Tibial artery (tissue), 4 donors: ENCODE results near the gene CALCOCO2.

Experiments used
- DNase-seq, 2 donors: peaks; one replicate each; pipeline ENCODE4 v3.0.0-alpha.2; 2019
- H3K27ac ChIP-seq, 2 donors: fragments of 200-600 bp; sonication (generic) in 1 of 2; 1 replicate in 1 of 2; 2 replicates in 1 of 2; pipeline ENCODE4 v1.5.1; 2018 to 2019; ENCODE audit warnings: mild to moderate bottlenecking in 1 of 2
- H3K27me3 ChIP-seq, 2 donors: fragments of 200-600 bp; sonication (generic) in 1 of 2; one replicate each; pipeline versions ENCODE4 v1.5.1 to v1.6.0; 2016 to 2019
- H3K36me3 ChIP-seq, 3 donors: fragments of 200-600 bp; sonication (generic) in 2 of 3; one replicate each; pipeline ENCODE4 v1.5.1; 2016 to 2019; ENCODE audit warnings: mild to moderate bottlenecking in 2 of 3
- H3K4me1 ChIP-seq, 4 donors: fragments of 200-600 bp; sonication (generic) in 2 of 4; 1 replicate in 3 of 4; 2 replicates in 1 of 4; pipeline ENCODE4 v1.5.1; 2016 to 2019
- H3K4me3 ChIP-seq, 2 donors: fragments of 200-600 bp; sonication (generic) in 1 of 2; 1 replicate in 1 of 2; 2 replicates in 1 of 2; pipeline ENCODE4 v1.5.1; 2018 to 2019; ENCODE audit warnings: mild to moderate bottlenecking in 2 of 2
- H3K9me3 ChIP-seq, 3 donors: fragments of 200-600 bp; sonication (generic) in 1 of 3; one replicate each; pipeline ENCODE4 v1.5.1; 2016 to 2019
- intact Hi-C: fragments of 100-400 bp; cut with DNase I; formaldehyde crosslinking; loops from one replicate; pipeline ENCODE4 v1.15.0; 2023; ENCODE audit warnings: low total_unique reads
- TF ChIP-seq, protein P1 (sequence below), 2 experiments: fragments of 200-600 bp in 1 of 2; fragments of 450-650 bp in 1 of 2; IDR thresholded peaks; one replicate each; pipeline ENCODE4 v1.5.1; 2017 to 2019; ENCODE audit warnings: antibody characterized with exemption in 2 of 2, mild to moderate bottlenecking in 1 of 2, moderate library complexity in 1 of 2

CALCOCO2 gene, protein sequence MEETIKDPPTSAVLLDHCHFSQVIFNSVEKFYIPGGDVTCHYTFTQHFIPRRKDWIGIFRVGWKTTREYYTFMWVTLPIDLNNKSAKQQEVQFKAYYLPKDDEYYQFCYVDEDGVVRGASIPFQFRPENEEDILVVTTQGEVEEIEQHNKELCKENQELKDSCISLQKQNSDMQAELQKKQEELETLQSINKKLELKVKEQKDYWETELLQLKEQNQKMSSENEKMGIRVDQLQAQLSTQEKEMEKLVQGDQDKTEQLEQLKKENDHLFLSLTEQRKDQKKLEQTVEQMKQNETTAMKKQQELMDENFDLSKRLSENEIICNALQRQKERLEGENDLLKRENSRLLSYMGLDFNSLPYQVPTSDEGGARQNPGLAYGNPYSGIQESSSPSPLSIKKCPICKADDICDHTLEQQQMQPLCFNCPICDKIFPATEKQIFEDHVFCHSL

DNA sequence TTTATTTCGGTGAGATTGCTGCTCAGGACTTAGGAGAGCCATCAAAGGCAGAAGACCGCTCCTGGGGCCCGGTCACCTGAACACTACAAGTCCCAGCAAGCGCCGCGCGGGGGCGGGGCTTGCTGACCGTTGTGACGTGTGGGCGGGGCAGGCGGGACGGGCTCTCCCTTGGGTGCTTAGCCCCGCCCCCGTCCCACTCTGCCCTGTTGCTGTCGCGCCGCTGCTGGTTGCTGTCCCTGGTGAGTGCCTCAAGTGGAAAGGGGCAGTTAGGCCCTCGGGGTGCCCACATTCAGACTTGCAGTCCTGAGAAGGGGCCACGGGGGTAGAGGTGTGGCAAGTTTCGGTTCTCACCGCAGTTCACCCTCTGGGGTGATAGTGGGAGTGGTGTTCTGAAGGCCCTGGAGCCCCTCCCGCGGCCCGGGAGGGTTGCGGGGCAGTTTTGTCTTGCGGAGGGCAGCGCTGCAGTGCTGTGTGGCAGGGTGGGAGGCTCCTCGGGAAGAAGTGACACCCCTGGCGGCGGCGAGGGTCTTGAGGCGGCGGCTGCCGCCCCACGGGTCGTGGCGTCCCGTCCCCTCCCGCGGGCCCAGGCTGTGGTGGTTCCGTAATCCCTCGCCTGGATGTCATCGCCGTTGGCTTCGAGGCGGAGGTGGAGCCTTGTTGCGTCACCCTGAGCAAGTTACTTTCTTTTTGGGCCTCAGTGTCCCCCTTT is at the start of gene CALCOCO2:
TSS of gene CALCOCO2 (plus strand) at position 196 of the 709 bp plus-strand sequence. CDS start 10,673 bp downstream, outside the sequence.
- peaks cover 0 to 50% (median 20%) of the 10 kb centered on the region in 4 donors for H3K4me1 ChIP-seq
- peak; percentile 97 for DNase-seq
- H3K4me3 ChIP-seq, result peak within 1 kb of the TSS; percentile 66 to 90
- peak within 1 kb of the TSS; percentile 94 to 97 for H3K27ac ChIP-seq
- intact Hi-C loops, result no loop called here
- TF ChIP-seq, protein P1, sequence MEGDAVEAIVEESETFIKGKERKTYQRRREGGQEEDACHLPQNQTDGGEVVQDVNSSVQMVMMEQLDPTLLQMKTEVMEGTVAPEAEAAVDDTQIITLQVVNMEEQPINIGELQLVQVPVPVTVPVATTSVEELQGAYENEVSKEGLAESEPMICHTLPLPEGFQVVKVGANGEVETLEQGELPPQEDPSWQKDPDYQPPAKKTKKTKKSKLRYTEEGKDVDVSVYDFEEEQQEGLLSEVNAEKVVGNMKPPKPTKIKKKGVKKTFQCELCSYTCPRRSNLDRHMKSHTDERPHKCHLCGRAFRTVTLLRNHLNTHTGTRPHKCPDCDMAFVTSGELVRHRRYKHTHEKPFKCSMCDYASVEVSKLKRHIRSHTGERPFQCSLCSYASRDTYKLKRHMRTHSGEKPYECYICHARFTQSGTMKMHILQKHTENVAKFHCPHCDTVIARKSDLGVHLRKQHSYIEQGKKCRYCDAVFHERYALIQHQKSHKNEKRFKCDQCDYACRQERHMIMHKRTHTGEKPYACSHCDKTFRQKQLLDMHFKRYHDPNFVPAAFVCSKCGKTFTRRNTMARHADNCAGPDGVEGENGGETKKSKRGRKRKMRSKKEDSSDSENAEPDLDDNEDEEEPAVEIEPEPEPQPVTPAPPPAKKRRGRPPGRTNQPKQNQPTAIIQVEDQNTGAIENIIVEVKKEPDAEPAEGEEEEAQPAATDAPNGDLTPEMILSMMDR (IDR thresholded peaks at IDR 0.05), result peak in 1 of 2 experiments; percentile 23
- H3K36me3 ChIP-seq, result no peaks in the 10 kb centered on the region
- H3K9me3 ChIP-seq, result no peaks in the 10 kb centered on the region
- no peaks in the 10 kb centered on the region for H3K27me3 ChIP-seq

DNA sequence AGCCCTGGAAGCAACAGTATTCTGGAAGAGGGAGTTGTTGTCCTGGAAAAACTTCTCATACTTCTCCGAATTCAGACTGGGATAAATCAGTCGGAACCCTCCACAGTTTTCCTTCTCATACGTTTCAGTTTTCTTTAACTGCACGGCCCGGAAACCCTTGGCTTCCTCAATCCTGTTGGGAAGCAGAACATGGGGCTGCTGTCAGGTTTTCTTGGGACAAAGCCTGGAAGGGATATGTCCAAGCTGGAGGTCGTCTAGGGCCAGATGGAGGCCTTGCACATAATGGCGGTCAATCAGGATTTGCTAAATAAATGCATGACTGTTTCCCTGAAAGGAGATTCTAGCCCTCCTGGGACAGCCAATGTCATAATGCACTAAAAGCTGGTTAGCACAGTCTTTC is 43.0 kb upstream of the CALCOCO2 start:
- Histone ChIP-seq H3K4me3 (no peak overlapping the region), H3K4me1 (no peaks in the 10 kb centered on the region), H3K36me3 (no peaks in the 10 kb centered on the region), H3K9me3 (no peaks in the 10 kb centered on the region), H3K27me3 (peaks cover 0 to 73% of the 10 kb centered on the region in 2 donors), H3K27ac (no peak overlapping the region)
- DNase-seq, result no peak
- TF ChIP-seq, protein P1 (IDR thresholded peaks at IDR 0.05), result no peak
- intact Hi-C loops, result no loop called here

DNA sequence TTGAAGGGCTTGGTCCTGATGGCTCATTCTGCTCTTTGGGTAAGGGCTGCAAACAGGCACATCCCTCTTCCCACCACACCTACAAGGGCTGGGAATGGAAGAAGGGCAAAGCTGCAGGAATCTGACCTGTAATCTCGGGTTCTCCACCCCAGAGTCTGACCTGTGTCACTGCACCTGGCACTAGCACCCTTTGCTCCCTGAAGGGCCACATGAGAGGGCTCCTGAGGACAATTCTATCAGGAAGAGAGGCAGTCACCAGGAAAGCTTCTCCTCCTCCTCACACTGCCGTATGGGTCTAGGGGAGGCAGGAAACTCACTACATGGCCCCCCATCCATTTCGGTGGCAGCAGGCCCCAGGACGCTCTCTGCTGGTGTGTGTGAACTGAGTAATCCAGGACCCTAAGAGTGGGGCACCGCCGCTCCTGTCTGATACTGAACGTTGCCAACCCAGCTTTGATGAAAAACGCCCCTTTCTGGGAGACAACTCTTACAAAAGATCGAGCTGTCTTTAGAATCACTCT is 40.2 kb upstream of the CALCOCO2 start:
- Histone ChIP-seq H3K27me3 (peaks cover 0 to 72% of the 10 kb centered on the region in 2 donors), H3K4me3 (no peak overlapping the region), H3K4me1 (no peaks in the 10 kb centered on the region), H3K9me3 (no peaks in the 10 kb centered on the region), H3K27ac (no peak overlapping the region), H3K36me3 (no peaks in the 10 kb centered on the region)
- DNase-seq, result no peak
- TF ChIP-seq, protein P1 (IDR thresholded peaks at IDR 0.05), result no peak
- intact Hi-C loops, result loop anchor here (5.0 kb wide), 2 partner anchors 63 to 113 kb away; partner anchors contain the start of gene HOXB13

DNA sequence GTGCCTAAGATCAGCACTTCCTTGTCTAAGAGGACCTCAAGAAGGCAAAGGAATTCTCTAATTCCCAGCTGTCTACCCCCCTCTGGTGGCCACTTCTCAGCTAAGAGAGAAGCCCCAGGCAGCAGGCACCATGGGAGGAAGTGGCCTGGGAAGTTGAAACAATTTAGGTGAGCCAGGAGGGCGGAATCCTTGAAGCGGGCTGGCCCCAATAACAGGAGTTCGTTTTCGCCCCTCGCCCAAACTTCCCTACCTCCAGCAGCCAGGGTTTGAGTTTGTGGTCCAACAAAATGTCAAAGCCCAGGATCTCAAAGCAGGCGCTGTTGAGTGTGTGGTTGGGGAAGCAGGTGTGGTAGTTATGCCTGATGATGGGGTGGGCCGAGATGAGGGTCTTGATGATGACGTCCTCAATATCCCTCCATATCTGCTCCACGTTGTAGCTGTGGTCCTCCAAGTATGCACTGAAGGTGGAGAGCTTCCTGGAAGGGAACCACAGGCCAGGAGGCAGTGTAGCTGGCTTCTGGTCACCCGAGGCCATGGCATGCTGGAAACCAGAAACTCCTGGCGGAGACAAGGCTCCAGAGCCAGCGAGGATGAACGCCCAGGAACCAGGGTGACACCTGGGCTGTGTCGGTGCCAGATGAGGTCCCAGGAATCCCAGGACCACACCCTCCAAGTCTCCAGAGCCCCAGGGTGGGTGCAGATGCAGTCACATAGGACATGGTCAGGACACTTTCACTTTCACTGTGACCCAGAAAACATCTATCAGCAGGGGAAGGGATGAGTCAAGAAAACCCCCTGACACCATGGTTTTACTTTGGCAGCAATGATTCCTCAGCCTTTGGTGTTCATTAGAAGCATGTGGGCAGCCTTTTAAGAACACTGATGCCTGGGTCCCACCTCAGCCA is 39.5 kb upstream of the CALCOCO2 start:
- intact Hi-C loops, result loop anchor here (5.0 kb wide), 2 partner anchors 64 to 114 kb away; partner anchors contain the start of gene HOXB13
- peak; percentile 79 for DNase-seq
- Histone ChIP-seq H3K27ac (no peak overlapping the region), H3K36me3 (no peaks in the 10 kb centered on the region), H3K4me3 (no peak overlapping the region), H3K9me3 (no peaks in the 10 kb centered on the region), H3K27me3 (peaks cover 0 to 65% of the 10 kb centered on the region in 2 donors), H3K4me1 (no peaks in the 10 kb centered on the region)
- TF ChIP-seq, protein P1 (IDR thresholded peaks at IDR 0.05), result peak; percentile 59 to 69
